Esophagus muscularis mucosa (tissue), 4 donors: ENCODE results near the gene PEX5L. TPM values are rescaled to one million over a fixed set of nuclear protein-coding genes. Genes with fewer than 3 reads are reported as not detected.
"Not testable (repeated sequence)": the region's sequence is repeated elsewhere in the genome, so short reads cannot be mapped to it uniquely, and the experiment has no call there.

Experiments used
- DNase-seq: peaks from one replicate; pipeline ENCODE4 v3.0.0-alpha.2; 2017; ENCODE audit errors: extremely low spot score
- H3K27ac ChIP-seq, 4 donors: fragments of 200-600 bp; sonication (generic); replicated peaks in 1 of 4; 1 replicate in 3 of 4; 2 replicates in 1 of 4; pipeline ENCODE4 v1.5.1; 2016 to 2019; ENCODE audit warnings: mild to moderate bottlenecking in 1 of 4
- H3K27me3 ChIP-seq, 4 donors: fragments of 200-600 bp; sonication (generic); one replicate each; pipeline versions ENCODE4 v1.5.1 to v1.6.0; 2016 to 2019
- H3K36me3 ChIP-seq, 4 donors: fragments of 200-600 bp; sonication (generic); one replicate each; pipeline ENCODE4 v1.5.1; 2016 to 2019
- H3K4me1 ChIP-seq, 4 donors: fragments of 200-600 bp; sonication (generic); one replicate each; pipeline ENCODE4 v1.5.1; 2016 to 2019
- H3K4me3 ChIP-seq, 4 donors: fragments of 200-600 bp; sonication (generic); 1 replicate in 2 of 4; 2 replicates in 2 of 4; pipeline ENCODE4 v1.5.1; 2016 to 2019; ENCODE audit warnings: mild to moderate bottlenecking in 4 of 4, moderate library complexity in 1 of 4
- H3K9me3 ChIP-seq, 4 donors: fragments of 200-600 bp; sonication (generic); 1 replicate in 3 of 4; 2 replicates in 1 of 4; pipeline ENCODE4 v1.5.1; 2016 to 2019
- EP300 ChIP-seq: sonication (generic); formaldehyde crosslinking; IDR thresholded peaks from one replicate; pipeline ENCODE4 v1.6.1; 2017; ENCODE audit warnings: antibody characterized with exemption
- POLR2A ChIP-seq: fragments of 450-650 bp; IDR thresholded peaks from one replicate; pipeline ENCODE4 v1.6.1; 2017; ENCODE audit warnings: antibody characterized with exemption, moderate library complexity, mild to moderate bottlenecking, low read depth
- POLR2AphosphoS5 ChIP-seq, 2 donors: sonication (generic); formaldehyde crosslinking; IDR thresholded peaks; one replicate each; pipeline ENCODE4 v1.6.1; 2017; ENCODE audit warnings: antibody characterized with exemption in 2 of 2
- WGBS: methylation state at CpG from one replicate; pipeline ENCODE4 v1.1.5; 2018; 5-methylcytosine and 5-hydroxymethylcytosine counted together
- intact Hi-C: fragments of 100-400 bp; cut with DNase I; formaldehyde crosslinking; loops from one replicate; pipeline ENCODE4 v1.15.1; 2023
- total RNA-seq, 4 donors: library from RNA; depleted of rRNA; stranded (reverse); fragments of >200 nt; gene quantifications; one replicate each; pipeline versions ENCODE4 v1.1.0 to v1.2.1, GENCODE V29; 2016
- TF ChIP-seq, protein P1 (sequence below), 3 experiments: fragments of 200-600 bp in 2 of 3; fragments of 450-650 bp in 1 of 3; sonication (generic) in 2 of 3; IDR thresholded peaks; one replicate each; pipeline ENCODE4 v1.5.1; 2017 to 2019; ENCODE audit warnings: antibody characterized with exemption in 3 of 3, mild to moderate bottlenecking in 2 of 3, moderate library complexity in 1 of 3

PEX5L gene
- total RNA-seq, 4 donors from 2014 or later, result 0.06 to 0.78 TPM; not detected in 2

DNA sequence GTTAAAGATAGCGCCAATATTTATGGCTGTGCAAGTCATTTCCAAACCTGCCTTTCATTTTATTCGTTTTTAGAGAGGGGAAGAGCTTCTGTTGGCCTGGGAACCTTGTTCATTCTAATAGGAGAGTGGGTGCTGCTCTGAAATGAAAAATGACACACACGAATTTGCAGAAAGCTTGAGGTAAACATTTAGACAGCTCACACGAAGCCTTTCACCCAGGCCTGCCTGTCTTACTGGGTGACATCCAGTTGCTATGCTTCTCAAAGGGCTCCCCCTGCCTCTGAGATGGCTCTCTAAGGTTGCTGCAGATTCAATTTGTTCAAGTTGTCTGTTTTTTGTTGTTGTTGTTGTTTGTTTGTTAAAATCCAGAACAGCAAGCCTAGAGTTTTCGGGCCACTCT, 18.2 kb downstream of the PEX5L start:
- Histone ChIP-seq H3K4me1 (no peaks in the 10 kb centered on the region), H3K4me3 (no peak overlapping the region), H3K27me3 (no peaks in the 10 kb centered on the region), H3K36me3 (no peaks in the 10 kb centered on the region), H3K9me3 (no peaks in the 10 kb centered on the region), H3K27ac (no peak overlapping the region)
- no peak for DNase-seq
- TF ChIP-seq POLR2AphosphoS5 (IDR thresholded peaks at IDR 0.05) (no peak), EP300 (no peak), POLR2A (no peak)
- TF ChIP-seq, protein P1, sequence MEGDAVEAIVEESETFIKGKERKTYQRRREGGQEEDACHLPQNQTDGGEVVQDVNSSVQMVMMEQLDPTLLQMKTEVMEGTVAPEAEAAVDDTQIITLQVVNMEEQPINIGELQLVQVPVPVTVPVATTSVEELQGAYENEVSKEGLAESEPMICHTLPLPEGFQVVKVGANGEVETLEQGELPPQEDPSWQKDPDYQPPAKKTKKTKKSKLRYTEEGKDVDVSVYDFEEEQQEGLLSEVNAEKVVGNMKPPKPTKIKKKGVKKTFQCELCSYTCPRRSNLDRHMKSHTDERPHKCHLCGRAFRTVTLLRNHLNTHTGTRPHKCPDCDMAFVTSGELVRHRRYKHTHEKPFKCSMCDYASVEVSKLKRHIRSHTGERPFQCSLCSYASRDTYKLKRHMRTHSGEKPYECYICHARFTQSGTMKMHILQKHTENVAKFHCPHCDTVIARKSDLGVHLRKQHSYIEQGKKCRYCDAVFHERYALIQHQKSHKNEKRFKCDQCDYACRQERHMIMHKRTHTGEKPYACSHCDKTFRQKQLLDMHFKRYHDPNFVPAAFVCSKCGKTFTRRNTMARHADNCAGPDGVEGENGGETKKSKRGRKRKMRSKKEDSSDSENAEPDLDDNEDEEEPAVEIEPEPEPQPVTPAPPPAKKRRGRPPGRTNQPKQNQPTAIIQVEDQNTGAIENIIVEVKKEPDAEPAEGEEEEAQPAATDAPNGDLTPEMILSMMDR (IDR thresholded peaks at IDR 0.05), result no peak
- 45% methylated on average over 5 of the region's 5 CpGs for WGBS
- intact Hi-C loops, result no loop called here

DNA sequence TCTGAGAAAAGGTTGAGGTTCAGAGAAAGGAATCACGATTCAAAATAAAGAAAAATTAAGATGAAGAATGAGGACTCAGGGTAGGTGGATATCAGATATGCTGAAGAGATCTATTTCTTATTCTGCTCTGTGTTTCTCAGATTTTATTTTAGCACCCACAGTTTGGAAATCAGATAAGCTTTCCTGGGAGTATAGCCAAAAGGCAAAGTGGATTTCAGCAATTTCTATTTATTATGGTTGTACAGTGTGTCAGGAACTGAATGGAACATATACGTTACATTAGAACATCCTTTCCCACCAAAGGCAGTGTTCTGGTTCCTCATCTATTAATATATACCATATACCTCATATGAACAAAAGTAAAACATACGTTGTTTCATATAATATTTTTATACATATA, 18.9 kb downstream of the PEX5L start:
- no peak overlapping the region for H3K4me3 ChIP-seq
- H3K27me3 ChIP-seq, result no peaks in the 10 kb centered on the region
- intact Hi-C loops, result no loop called here
- no peak for DNase-seq
- H3K27ac ChIP-seq, result no peak overlapping the region
- 68% methylated on average over 3 of the region's 3 CpGs for WGBS
- no peak for TF ChIP-seq EP300
- TF ChIP-seq, protein P1 (IDR thresholded peaks at IDR 0.05), result no peak
- H3K9me3 ChIP-seq, result no peaks in the 10 kb centered on the region
- no peaks in the 10 kb centered on the region for H3K36me3 ChIP-seq
- no peaks in the 10 kb centered on the region for H3K4me1 ChIP-seq

DNA sequence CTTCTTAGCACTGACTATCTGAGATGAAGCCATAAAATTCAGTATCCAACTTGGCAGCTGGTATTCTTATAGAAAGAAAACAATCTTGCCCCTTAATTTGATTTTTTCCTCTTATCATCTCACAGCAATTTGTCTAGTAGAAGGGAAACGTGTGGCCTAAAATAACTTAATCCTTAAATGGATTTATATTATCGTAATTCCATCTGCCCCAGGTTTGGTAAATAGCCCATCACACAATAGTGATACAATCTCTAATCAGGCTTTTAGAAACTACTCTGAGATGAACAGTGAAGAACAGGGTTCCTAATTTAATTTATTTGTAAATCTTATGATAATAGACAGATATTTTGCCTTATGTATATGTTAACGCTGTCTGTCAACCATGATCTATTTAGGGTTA, 24.8 kb downstream of the PEX5L start:
- H3K36me3 ChIP-seq, result no peaks in the 10 kb centered on the region
- 76% methylated on average over 3 of the region's 3 CpGs for WGBS
- H3K27ac ChIP-seq, result no peak overlapping the region
- H3K4me1 ChIP-seq, result no peaks in the 10 kb centered on the region
- H3K27me3 ChIP-seq, result no peaks in the 10 kb centered on the region
- DNase-seq, result no peak
- peaks cover 0 to 27% (median 19%) of the 10 kb centered on the region in 4 donors for H3K9me3 ChIP-seq
- intact Hi-C loops, result no loop called here
- TF ChIP-seq POLR2A (no peak), POLR2AphosphoS5 (IDR thresholded peaks at IDR 0.05) (no peak), EP300 (no peak)
- TF ChIP-seq, protein P1 (IDR thresholded peaks at IDR 0.05), result no peak
- no peak overlapping the region for H3K4me3 ChIP-seq

GRCh38 chr3:180008318-180008717, 28.4 kb downstream of the PEX5L start:
- H3K27me3 ChIP-seq, intact Hi-C loops, DNase-seq, H3K4me3 ChIP-seq, H3K27ac ChIP-seq, H3K36me3 ChIP-seq, H3K4me1 ChIP-seq: not testable (repeated sequence)
- 83% methylated on average over 3 of the region's 3 CpGs for WGBS
- peaks cover 0 to 34% (median 19%) of the 10 kb centered on the region in 4 donors for H3K9me3 ChIP-seq

DNA sequence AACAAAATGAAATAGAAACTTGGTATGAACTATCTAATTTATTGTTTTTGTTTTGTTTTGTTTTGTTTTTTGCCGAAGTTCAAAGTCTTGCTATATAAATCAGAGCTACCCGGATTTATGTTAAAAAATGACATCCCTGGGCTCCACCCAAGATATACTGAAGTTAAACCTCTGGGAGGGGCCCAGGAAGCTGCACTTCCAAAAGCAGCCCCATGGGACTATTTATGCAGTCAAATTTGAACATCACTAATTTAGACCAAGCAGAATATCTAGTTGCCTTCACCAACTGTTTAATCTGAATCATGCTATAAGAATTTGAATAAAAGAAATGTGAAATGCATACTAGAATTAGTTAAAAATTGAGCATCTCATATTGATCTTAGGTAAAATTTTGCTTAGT, 32.2 kb downstream of the PEX5L start:
- H3K4me3 ChIP-seq, result no peak overlapping the region
- no peak overlapping the region for H3K27ac ChIP-seq
- no peak for DNase-seq
- no peaks in the 10 kb centered on the region for H3K36me3 ChIP-seq
- 89% methylated on average over 2 of the region's 2 CpGs for WGBS
- H3K27me3 ChIP-seq, result no peaks in the 10 kb centered on the region
- intact Hi-C loops, result no loop called here
- TF ChIP-seq POLR2AphosphoS5 (IDR thresholded peaks at IDR 0.05) (no peak), EP300 (no peak), POLR2A (no peak)
- TF ChIP-seq, protein P1 (IDR thresholded peaks at IDR 0.05), result no peak
- no peaks in the 10 kb centered on the region for H3K4me1 ChIP-seq
- peaks cover 0 to 33% (median 18%) of the 10 kb centered on the region in 4 donors for H3K9me3 ChIP-seq
